IPS-NIHi7 (cell line): ENCODE measurements around the gene APOBEC3A.
"Not testable (repeated sequence)": the region's sequence is repeated elsewhere in the genome, so short reads cannot be mapped to it uniquely, and the experiment has no call there.

Source experiments
- DNase-seq: peaks from one replicate; pipeline ENCODE4 v3.0.0; 2012; ENCODE audit warnings: mixed read lengths; ENCODE audit errors: extremely low spot score

The APOBEC3A gene

GRCh38 chr22:38943201-38943600, 14.2 kb upstream of the APOBEC3A start:
- DNase-seq, result peak; percentile 57

GRCh38 chr22:38943882-38944281, 13.5 kb upstream of the APOBEC3A start:
- no peak for DNase-seq

- no peak for DNase-seq
Observed at GRCh38 chr22:38944653-38945052, 12.8 kb upstream of the APOBEC3A start.

- not testable (repeated sequence) for DNase-seq
Observed at GRCh38 chr22:38945706-38946338, 11.6 kb upstream of the APOBEC3A start.

GRCh38 chr22:38946771-38947170, 10.6 kb upstream of the APOBEC3A start:
- DNase-seq, result no peak

GRCh38 chr22:38947321-38948140, 9.9 kb upstream of the APOBEC3A start:
- DNase-seq, result no peak

GRCh38 chr22:38948181-38948940, 9.0 kb upstream of the APOBEC3A start:
- DNase-seq, result no peak

- DNase-seq, result no peak
Observed at GRCh38 chr22:38949889-38950405, 7.5 kb upstream of the APOBEC3A start.

GRCh38 chr22:38950527-38951295, 6.7 kb upstream of the APOBEC3A start:
- no peak for DNase-seq

- no peak for DNase-seq
Observed at GRCh38 chr22:38951734-38952133, 5.7 kb upstream of the APOBEC3A start.

- no peak for DNase-seq
Observed at GRCh38 chr22:38952281-38952993, 5.0 kb upstream of the APOBEC3A start.

- no peak for DNase-seq
Observed at GRCh38 chr22:38953091-38953490, 4.3 kb upstream of the APOBEC3A start.

- no peak for DNase-seq
Observed at GRCh38 chr22:38953577-38954413, 3.6 kb upstream of the APOBEC3A start.

GRCh38 chr22:38954414-38955043, 2.9 kb upstream of the APOBEC3A start:
- no peak for DNase-seq

- no peak for DNase-seq
Observed at GRCh38 chr22:38955250-38955905, 2.0 kb upstream of the APOBEC3A start.

- no peak for DNase-seq
Observed at GRCh38 chr22:38955926-38956325, 1.5 kb upstream of the APOBEC3A start.

GRCh38 chr22:38956551-38956950, 858 bp upstream of the APOBEC3A start:
- no peak for DNase-seq

GRCh38 chr22:38957808-38958650, 620 bp downstream of the APOBEC3A start:
- DNase-seq, result no peak
